Uterus (tissue), 2 donors: Measurements from ENCODE around the gene CAPNS1.

Experiments used
- POLR2A ChIP-seq, 2 donors: fragments of 450-650 bp; IDR thresholded peaks; one replicate each; pipeline ENCODE4 v1.6.1; 2016; ENCODE audit warnings: antibody characterized with exemption in 2 of 2, mild to moderate bottlenecking in 1 of 2, moderate library complexity in 1 of 2
- TF ChIP-seq, protein P1 (sequence below), 4 experiments: fragments of 200-600 bp in 2 of 4; fragments of 450-650 bp in 2 of 4; sonication (generic) in 2 of 4; IDR thresholded peaks; one replicate each; pipeline ENCODE4 v1.5.1; 2016 to 2019; ENCODE audit warnings: antibody characterized with exemption in 4 of 4, mild to moderate bottlenecking in 2 of 4, moderate library complexity in 1 of 4

DNA sequence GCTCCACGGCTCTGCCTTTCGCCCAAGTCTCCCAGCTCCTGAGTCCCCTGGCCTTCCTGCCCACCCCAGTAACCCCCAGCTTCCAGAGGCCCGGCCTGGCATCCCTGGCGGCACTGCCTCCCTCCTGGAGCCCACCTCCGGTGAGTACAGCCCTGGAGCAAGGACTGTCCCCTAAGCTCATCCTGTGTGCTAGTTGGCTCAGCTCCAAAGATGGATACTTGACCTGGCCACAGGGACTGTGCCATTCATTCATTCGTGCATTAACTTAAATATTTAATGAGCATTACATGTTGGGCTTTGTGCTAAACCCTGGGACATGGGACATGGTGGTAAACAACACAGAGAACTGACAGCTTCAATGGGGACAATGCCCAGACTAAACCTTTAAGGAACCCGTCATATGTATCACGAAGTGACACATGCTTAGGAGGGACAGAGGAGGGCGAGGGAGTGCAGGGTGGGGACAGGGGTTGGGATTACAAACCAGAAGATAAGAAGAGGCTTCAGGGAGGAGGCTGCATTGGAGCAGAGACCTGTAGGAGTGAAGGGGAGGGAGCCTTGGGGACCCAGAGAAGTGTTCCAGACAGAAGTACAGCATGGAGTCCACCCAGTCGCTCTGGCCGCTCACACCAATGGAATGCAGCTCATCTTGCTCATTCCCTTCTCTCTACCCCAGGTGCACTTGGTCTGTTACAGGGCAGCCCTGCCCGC, 35.9 kb upstream of the CAPNS1 start:
- TF ChIP-seq, protein P1, sequence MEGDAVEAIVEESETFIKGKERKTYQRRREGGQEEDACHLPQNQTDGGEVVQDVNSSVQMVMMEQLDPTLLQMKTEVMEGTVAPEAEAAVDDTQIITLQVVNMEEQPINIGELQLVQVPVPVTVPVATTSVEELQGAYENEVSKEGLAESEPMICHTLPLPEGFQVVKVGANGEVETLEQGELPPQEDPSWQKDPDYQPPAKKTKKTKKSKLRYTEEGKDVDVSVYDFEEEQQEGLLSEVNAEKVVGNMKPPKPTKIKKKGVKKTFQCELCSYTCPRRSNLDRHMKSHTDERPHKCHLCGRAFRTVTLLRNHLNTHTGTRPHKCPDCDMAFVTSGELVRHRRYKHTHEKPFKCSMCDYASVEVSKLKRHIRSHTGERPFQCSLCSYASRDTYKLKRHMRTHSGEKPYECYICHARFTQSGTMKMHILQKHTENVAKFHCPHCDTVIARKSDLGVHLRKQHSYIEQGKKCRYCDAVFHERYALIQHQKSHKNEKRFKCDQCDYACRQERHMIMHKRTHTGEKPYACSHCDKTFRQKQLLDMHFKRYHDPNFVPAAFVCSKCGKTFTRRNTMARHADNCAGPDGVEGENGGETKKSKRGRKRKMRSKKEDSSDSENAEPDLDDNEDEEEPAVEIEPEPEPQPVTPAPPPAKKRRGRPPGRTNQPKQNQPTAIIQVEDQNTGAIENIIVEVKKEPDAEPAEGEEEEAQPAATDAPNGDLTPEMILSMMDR (IDR thresholded peaks at IDR 0.05), result no peak
- no peak for TF ChIP-seq POLR2A (IDR thresholded peaks at IDR 0.05)
